Measurements from ENCODE around the gene CEP112. TPM values are rescaled to one million over a fixed set of nuclear protein-coding genes. Genes with fewer than 3 reads are reported as not detected.

Gene CEP112
- total RNA-seq, 1 donor from 2014 or later, result 3.1 TPM

- DNase-seq (ENCODE audit: low spot score) (no peak), ATAC-seq (no peak)
Observed at GRCh38 chr17:65896889-65897288, 295.0 kb downstream of the CEP112 start.

GRCh38 chr17:65895969-65896368 lies 296.0 kb downstream of the CEP112 start:
- DNase-seq (ENCODE audit: low spot score) (no peak), ATAC-seq (no peak)

- no peak for DNase-seq (ENCODE audit: low spot score)
- ATAC-seq, result no peak
Observed at GRCh38 chr17:65893692-65894279, 298.1 kb downstream of the CEP112 start.

GRCh38 chr17:65892912-65893377 lies 299.0 kb downstream of the CEP112 start:
- ATAC-seq (no peak), DNase-seq (ENCODE audit: low spot score) (no peak)

GRCh38 chr17:65891231-65891735 lies 300.6 kb downstream of the CEP112 start:
- ATAC-seq, result no peak
- no peak for DNase-seq (ENCODE audit: low spot score)

GRCh38 chr17:65888649-65889048 lies 303.3 kb downstream of the CEP112 start:
- DNase-seq (ENCODE audit: low spot score) (no peak), ATAC-seq (no peak)

GRCh38 chr17:65886315-65887245 lies 305.4 kb downstream of the CEP112 start:
- DNase-seq (ENCODE audit: low spot score) (no peak), ATAC-seq (no peak)

GRCh38 chr17:65885541-65886312 lies 306.2 kb downstream of the CEP112 start:
- DNase-seq (ENCODE audit: low spot score) (no peak), ATAC-seq (no peak)

GRCh38 chr17:65876985-65877384 lies 314.9 kb downstream of the CEP112 start:
- DNase-seq (ENCODE audit: low spot score), result no peak
- ATAC-seq, result no peak

- no peak for DNase-seq (ENCODE audit: low spot score)
- no peak for ATAC-seq
Observed at GRCh38 chr17:65868881-65869280, 323.1 kb downstream of the CEP112 start.

- no peak for DNase-seq (ENCODE audit: low spot score)
- ATAC-seq, result no peak
Observed at GRCh38 chr17:65867014-65867413, 324.9 kb downstream of the CEP112 start.

- no peak for DNase-seq (ENCODE audit: low spot score)
Observed at GRCh38 chr17:65865715-65866425, 326.1 kb downstream of the CEP112 start.

GRCh38 chr17:65864394-65864793 lies 327.5 kb downstream of the CEP112 start:
- DNase-seq (ENCODE audit: low spot score) (no peak), ATAC-seq (no peak)

More at GRCh38 chr17:65865715-65866425, 326.1 kb downstream of the CEP112 start:
- no peak for ATAC-seq

GRCh38 chr17:65857718-65858117 lies 334.2 kb downstream of the CEP112 start:
- ATAC-seq, result no peak
- no peak for DNase-seq (ENCODE audit: low spot score)

GRCh38 chr17:65856865-65857264 lies 335.1 kb downstream of the CEP112 start:
- no peak for ATAC-seq
- no peak for DNase-seq (ENCODE audit: low spot score)

- ATAC-seq, result no peak
Observed at GRCh38 chr17:65855675-65856074, 336.3 kb downstream of the CEP112 start.

GRCh38 chr17:65855245-65855644 lies 336.7 kb downstream of the CEP112 start:
- ATAC-seq (no peak), DNase-seq (ENCODE audit: low spot score) (no peak)

More at GRCh38 chr17:65855675-65856074, 336.3 kb downstream of the CEP112 start:
- no peak for DNase-seq (ENCODE audit: low spot score)

GRCh38 chr17:65853816-65854215 lies 338.1 kb downstream of the CEP112 start:
- no peak for ATAC-seq
- no peak for DNase-seq (ENCODE audit: low spot score)

GRCh38 chr17:65852911-65853310 lies 339.0 kb downstream of the CEP112 start:
- DNase-seq (ENCODE audit: low spot score), result no peak
- no peak for ATAC-seq

GRCh38 chr17:65851965-65852736 lies 339.8 kb downstream of the CEP112 start:
- DNase-seq (ENCODE audit: low spot score), result no peak
- no peak for ATAC-seq

Data from left lobe of liver (tissue), 2 donors.